ENCODE data around the gene THAP7. TPM values are rescaled to one million over a fixed set of nuclear protein-coding genes. Genes with fewer than 3 reads are reported as not detected.
"Not testable (repeated sequence)": the region's sequence is repeated elsewhere in the genome, so short reads cannot be mapped to it uniquely, and the experiment has no call there.

THAP7 gene, protein sequence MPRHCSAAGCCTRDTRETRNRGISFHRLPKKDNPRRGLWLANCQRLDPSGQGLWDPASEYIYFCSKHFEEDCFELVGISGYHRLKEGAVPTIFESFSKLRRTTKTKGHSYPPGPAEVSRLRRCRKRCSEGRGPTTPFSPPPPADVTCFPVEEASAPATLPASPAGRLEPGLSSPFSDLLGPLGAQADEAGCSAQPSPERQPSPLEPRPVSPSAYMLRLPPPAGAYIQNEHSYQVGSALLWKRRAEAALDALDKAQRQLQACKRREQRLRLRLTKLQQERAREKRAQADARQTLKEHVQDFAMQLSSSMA
- total RNA-seq = 10 to 100 TPM; 35.8 to 59.9 (median 52.4) TPM

DNA sequence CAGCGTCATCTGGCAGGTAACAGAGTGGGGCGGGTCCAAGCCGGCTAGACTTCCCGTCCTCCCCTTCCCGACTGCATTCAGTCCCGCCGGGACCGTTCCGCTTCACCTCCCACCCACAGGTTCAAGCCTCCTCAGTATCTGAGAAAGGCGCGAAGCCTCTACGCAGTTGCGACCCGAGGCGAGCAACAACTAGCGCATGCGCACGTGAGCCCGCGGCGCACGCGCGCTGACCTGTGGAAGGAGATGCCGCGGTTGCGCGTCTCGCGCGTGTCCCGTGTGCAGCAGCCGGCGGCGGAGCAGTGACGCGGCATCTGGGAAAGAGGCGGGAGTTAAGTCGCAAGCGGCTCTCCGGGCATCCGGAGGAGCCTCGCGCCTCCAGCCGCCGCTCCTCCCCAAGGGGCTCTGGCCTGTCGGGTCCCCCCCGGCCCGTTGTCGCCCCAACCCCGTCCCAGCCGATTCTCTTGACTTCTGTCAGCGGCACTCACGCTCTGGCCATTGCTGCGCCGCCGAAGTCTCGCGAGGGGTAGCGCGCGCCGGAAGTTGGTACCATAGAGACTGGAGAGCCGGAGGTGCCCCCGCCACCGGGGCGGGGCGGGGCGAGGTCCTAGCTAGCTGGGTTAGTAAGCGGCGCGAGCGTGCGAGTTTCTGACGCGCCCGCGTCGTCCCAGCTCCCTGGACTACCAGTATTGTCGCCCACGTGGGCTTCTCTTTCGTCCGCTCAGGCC lies at the start of gene THAP7:
THAP7 (minus strand) TSS at position 518 of the 725 bp plus-strand sequence; CDS start at position 311, 207 bp downstream.
- H3K36me3 ChIP-seq = no peaks in the 10 kb centered on the region
- H3K4me3 ChIP-seq = peak within 1 kb of the TSS; percentile 72 to 85 (median 74)
- H3K4me1 ChIP-seq = peaks cover 4 to 22% of the 10 kb centered on the region in 2 donors
- intact Hi-C loops (cut with DNase I; ENCODE audit: low total_unique reads) = no loop called here
- peak within 1 kb of the TSS; percentile 99 to 100 for H3K27ac ChIP-seq
- peak; percentile 95 to 96 for DNase-seq (ENCODE audit: low spot score in 2 of 2)
- no peaks in the 10 kb centered on the region for H3K27me3 ChIP-seq
- no peaks in the 10 kb centered on the region for H3K9me3 ChIP-seq
- TF ChIP-seq POLR2AphosphoS5 (IDR thresholded peaks at IDR 0.05) (peak; percentile 80 to 94 (median 89)), POLR2A (IDR thresholded peaks at IDR 0.05) (peak; percentile 89)
- TF ChIP-seq, protein P1, sequence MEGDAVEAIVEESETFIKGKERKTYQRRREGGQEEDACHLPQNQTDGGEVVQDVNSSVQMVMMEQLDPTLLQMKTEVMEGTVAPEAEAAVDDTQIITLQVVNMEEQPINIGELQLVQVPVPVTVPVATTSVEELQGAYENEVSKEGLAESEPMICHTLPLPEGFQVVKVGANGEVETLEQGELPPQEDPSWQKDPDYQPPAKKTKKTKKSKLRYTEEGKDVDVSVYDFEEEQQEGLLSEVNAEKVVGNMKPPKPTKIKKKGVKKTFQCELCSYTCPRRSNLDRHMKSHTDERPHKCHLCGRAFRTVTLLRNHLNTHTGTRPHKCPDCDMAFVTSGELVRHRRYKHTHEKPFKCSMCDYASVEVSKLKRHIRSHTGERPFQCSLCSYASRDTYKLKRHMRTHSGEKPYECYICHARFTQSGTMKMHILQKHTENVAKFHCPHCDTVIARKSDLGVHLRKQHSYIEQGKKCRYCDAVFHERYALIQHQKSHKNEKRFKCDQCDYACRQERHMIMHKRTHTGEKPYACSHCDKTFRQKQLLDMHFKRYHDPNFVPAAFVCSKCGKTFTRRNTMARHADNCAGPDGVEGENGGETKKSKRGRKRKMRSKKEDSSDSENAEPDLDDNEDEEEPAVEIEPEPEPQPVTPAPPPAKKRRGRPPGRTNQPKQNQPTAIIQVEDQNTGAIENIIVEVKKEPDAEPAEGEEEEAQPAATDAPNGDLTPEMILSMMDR (IDR thresholded peaks at IDR 0.05) = peak in 1 of 3 donors; percentile 18

DNA sequence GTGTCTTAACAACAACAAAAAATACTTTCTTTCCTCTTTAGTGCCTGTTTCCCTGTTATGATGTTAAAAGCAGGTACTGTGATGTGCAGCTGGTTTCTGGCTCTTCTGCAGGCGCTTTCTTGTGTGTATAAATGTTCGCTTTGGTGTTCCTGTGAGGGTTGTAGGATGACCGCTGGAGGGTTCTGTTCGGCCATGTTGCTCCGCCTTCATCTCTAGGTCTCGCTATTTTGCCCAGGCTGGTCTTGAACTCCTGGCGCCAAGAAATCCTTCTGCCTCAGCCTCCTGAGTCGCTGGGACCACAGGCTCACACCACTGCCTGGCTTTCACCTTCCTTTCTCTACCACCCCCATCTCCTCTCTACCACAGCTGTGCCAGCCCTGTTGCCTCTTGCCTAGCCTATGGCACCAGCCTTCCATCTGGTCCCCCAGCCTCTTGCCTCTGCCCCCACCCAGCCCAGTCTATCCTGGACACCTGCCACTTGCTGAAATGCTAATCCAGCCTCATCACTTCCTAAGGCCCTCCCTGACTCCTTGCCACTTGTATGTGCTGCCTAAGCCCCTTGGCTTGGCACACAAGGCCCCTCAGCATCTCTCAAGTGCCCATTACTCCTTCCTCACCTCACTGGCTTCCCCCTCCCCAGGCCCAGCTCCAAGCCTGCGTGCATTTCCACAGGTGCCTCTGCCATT lies 49.4 kb upstream of the THAP7 start:
- no peak for DNase-seq (ENCODE audit: low spot score in 2 of 2)
- Histone ChIP-seq H3K4me3 (no peak overlapping the region), H3K27me3 (no peaks in the 10 kb centered on the region), H3K4me1 (no peaks in the 10 kb centered on the region), H3K27ac (no peak overlapping the region), H3K9me3 (no peaks in the 10 kb centered on the region), H3K36me3 (no peaks in the 10 kb centered on the region)
- TF ChIP-seq POLR2AphosphoS5 (IDR thresholded peaks at IDR 0.05) = no peak
- no peak for TF ChIP-seq POLR2A (IDR thresholded peaks at IDR 0.05)
- TF ChIP-seq, protein P1 (IDR thresholded peaks at IDR 0.05) = no peak
- intact Hi-C loops (cut with DNase I; ENCODE audit: low total_unique reads) = no loop called here

DNA sequence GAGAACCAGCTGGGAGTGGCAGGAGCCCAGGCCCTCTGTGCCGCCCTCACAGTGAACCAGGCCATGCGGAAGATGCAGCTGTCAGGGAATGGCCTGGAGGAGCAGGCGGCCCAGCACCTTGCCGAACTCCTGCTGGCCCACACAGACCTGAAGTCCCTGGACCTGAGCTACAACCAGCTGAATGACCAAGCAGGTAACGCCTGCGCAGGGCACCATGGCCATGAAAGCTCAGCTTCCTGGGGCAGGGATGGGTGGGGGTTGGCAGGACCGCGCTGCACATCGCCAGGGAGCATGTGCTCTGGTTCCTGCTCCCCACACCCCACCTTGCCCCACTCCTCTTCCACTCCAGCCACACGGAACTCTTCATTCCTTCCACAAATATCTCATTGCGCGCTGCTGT lies 47.0 kb upstream of the THAP7 start:
- intact Hi-C loops (cut with DNase I; ENCODE audit: low total_unique reads); H3K4me3 ChIP-seq; H3K9me3 ChIP-seq; H3K27ac ChIP-seq; H3K36me3 ChIP-seq; DNase-seq (ENCODE audit: low spot score in 2 of 2); H3K4me1 ChIP-seq; H3K27me3 ChIP-seq: not testable (repeated sequence)

DNA sequence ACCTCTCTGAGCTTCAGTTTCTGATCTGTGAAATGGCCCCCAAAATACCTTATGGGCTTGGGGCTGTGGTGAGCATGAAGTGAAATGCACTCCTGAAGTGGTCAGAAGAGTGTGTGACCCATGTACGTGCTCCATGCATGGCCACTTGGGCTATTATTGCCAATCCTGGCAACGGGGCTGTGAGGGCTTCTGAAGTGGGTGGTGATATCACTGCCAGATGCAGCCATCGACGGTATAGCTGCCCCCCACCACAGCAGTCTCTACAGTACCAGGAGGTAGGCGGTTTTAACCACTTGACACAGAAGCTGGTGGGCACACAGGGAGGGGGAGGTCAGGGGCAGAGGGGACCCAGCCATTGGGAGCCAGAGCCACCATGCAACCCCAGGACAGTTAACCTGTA lies 46.5 kb upstream of the THAP7 start:
- H3K27me3 ChIP-seq = not testable (repeated sequence)

DNA sequence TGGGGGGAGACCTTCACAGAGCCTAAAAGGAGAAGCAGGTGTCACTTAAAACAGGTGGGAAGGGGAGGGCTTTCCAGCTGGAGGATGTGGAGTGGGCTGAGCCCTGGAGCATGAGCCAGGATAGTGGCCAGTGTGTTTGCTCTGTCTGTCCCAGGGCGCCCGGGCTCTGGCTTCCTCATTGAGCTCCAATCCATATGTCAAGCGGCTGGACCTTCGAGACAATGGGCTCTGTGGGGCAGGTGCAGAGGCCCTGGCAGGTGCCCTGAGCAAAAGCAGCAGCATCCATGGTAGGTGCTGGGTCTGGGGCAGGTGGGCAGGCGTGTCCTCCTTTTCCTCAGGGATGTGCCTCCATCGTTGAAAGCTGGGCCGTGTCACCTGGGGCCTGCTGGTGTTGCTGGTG lies 45.8 kb upstream of the THAP7 start:
- H3K27ac ChIP-seq = no peak overlapping the region
- no peaks in the 10 kb centered on the region for H3K4me1 ChIP-seq
- no peak overlapping the region for H3K4me3 ChIP-seq
- H3K9me3 ChIP-seq = no peaks in the 10 kb centered on the region
- DNase-seq (ENCODE audit: low spot score in 2 of 2) = no peak
- TF ChIP-seq, protein P1 (IDR thresholded peaks at IDR 0.05) = no peak
- TF ChIP-seq POLR2AphosphoS5 (IDR thresholded peaks at IDR 0.05) = no peak
- no peak for TF ChIP-seq POLR2A (IDR thresholded peaks at IDR 0.05)
- H3K27me3 ChIP-seq = no peaks in the 10 kb centered on the region
- intact Hi-C loops (cut with DNase I; ENCODE audit: low total_unique reads) = no loop called here
- H3K36me3 ChIP-seq = no peaks in the 10 kb centered on the region

More for the DNA sequence above, 46.5 kb upstream of the THAP7 start:
- H3K9me3 ChIP-seq; H3K36me3 ChIP-seq; H3K4me1 ChIP-seq; H3K4me3 ChIP-seq; intact Hi-C loops (cut with DNase I; ENCODE audit: low total_unique reads); DNase-seq (ENCODE audit: low spot score in 2 of 2); H3K27ac ChIP-seq: not testable (repeated sequence)
